Ramos (cell line): ENCODE results near the gene STRIP1.

Experiments used
- in situ Hi-C: fragments of 300-500 bp; cut with MboI; formaldehyde crosslinking; loops from one replicate; pipeline ENCODE4 v1.14.3; 2022; ENCODE audit warnings: low sequenced_read_pairs; ENCODE audit not compliant: unreplicated experiment

Gene STRIP1, protein sequence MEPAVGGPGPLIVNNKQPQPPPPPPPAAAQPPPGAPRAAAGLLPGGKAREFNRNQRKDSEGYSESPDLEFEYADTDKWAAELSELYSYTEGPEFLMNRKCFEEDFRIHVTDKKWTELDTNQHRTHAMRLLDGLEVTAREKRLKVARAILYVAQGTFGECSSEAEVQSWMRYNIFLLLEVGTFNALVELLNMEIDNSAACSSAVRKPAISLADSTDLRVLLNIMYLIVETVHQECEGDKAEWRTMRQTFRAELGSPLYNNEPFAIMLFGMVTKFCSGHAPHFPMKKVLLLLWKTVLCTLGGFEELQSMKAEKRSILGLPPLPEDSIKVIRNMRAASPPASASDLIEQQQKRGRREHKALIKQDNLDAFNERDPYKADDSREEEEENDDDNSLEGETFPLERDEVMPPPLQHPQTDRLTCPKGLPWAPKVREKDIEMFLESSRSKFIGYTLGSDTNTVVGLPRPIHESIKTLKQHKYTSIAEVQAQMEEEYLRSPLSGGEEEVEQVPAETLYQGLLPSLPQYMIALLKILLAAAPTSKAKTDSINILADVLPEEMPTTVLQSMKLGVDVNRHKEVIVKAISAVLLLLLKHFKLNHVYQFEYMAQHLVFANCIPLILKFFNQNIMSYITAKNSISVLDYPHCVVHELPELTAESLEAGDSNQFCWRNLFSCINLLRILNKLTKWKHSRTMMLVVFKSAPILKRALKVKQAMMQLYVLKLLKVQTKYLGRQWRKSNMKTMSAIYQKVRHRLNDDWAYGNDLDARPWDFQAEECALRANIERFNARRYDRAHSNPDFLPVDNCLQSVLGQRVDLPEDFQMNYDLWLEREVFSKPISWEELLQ

DNA sequence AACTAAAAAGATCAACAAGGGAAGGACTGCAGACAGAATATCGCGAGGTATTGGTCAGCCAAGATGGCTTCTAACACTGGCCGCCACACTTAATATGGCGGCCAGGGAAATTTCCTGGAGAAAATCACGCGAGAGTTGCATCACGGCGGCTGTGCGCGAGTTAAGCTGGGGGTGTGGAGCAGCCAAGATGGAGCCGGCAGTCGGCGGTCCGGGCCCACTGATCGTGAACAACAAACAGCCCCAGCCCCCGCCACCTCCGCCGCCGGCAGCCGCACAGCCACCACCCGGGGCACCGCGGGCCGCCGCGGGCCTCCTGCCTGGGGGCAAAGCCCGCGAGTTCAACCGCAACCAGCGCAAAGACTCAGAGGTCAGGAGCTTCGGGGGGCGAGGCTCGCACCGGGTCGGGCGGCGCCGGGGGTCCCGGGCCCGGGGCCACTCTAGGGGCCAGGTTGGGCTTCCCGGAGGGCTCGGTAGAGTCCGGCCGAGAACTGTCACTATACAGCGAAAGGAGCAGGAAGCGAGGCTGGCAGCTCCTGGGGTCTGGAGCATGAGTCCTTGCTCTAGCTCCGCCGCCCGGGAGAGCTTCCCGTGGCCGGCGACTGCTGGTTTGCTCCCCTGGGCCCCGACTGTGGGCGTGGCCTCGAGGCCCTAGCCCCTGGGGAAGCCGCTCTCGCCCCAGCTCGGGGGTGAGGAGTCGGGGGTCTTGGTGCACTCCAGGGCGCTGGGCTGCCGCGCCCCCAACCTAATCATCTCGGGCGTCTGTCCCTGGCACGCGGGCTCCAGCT is at the start of gene STRIP1:
TSS of gene STRIP1 (plus strand) at position 174 of the 785 bp plus-strand sequence. CDS start at position 188, 14 bp downstream.
- in situ Hi-C loops = no loop called here

DNA sequence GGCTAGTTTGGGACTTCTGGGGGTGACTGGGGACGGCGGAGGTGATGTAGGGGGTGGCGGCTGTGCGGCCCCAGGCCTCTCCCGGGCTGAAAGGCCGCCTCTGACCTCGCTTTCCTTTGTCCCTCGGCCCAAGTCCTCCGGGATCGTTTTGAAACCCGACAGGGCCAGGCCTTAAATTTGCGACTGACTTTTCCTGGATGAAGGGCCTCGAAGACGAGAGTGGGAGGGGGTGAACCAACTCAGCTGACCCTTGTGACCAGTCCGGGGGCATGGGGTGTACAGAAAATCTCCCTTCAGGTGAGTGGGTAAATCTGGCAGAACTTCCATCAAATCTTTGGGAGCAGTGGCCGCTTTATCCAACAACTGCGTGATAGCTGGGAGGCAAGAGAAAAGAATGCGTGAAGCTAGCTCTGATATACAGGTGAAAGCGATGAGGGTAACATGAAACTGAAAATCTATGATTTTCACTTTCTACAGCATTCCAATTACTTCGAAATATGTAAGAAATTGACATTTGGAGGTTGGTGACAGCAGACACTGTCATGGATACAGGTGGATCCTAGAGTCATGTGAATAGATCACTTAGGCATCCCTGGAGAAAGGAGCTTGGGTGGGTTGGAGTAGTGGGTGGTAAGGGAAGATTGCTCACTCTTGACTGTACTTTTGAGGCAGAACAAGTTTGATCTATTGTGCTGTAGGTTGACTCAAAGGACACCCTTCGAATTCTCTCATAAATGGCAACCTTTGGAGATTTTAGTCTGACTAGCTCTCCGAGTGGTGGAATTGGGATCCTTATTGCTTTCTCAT is 49.0 kb upstream of the STRIP1 start:
- in situ Hi-C loops = loop anchor here (5.0 kb wide), 2 partner anchors 343 to 438 kb away; partner anchors contain the start of gene GNAI3

DNA sequence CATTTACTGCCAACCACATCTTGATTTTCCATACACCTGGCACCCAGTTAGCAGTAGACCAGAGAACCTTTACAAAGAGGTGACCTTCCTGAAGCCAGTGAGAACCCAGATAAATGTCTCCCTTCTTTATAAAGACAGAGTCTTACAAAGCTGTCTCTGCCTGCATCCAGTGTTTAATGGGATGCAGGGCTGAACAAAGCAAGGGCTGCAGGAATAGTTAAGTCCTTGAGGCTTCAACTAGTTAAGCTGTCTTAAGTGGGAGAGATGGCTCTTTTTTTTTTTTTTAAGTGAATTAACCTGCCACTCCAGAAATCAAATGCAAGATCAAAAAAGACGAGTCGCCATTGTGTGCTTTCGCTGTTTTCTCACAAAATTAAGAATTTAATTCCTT is 48.4 kb upstream of the STRIP1 start:
- in situ Hi-C loops = loop anchor here (5.0 kb wide), 2 partner anchors 344 to 439 kb away; partner anchors contain the start of gene GNAI3

DNA sequence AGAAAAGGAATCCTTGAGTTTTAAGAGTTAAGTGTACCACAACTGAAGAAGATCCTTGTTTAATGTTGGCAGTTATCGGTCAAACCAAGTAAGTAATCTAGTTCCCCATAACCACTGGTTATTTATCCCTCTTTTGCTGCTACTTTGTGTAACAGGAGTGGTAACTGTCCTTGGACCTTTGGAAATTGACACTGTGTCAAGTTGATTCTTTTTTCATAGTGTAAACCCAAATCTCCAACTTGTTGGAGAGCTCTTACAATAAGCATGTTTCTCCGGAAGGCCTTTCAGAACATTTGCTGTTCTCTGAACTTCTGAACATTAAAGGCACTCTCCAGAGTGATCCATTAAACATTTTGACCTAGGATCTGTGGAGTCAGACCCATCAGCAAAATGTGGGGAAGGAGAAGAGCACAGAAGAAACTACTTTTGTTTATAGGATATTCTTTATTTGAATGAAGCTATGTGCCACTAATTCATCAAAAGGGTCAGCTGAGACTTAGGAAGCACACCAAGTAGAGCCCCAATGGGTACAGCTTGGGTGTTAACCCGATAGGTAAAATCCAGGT is 46.0 kb upstream of the STRIP1 start:
- in situ Hi-C loops = loop anchor here (5.0 kb wide), 2 partner anchors 346 to 441 kb away; partner anchors contain the start of gene GNAI3

DNA sequence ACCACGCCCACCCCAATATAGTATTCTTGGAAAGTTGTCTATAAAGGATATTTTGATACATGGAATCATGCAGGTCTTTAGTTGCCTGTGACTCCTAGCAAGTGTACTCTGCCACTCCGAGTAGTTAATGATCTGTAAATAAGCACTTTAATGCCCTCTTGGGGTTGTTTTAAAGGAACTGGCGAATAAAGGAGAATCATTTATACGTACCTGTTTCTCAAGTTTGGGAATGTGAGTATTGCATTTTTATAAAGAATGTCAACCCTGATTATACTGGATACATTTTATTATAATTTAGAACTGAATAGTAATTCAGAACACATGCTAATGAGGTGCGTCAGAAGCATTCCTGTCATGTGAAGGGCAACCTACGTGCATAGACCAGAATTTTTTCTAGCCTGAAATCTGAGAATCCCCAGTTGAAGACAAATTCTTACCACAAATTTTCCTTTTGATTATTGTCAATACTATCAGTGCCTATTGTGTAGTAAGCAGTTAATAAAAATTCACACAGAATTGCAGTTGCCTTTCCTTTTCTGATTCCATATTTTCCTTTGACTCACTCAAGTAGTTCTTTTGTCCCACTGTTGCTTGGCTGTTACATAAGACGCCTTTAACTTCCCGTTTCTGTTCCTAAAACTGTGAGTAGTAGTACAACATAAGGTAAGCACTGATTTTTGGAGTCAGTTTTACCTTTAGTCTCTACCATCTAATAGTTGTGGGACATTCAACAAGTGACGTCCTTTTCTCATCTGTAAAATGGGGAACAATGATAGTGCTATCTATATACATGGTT is 44.7 kb upstream of the STRIP1 start:
- in situ Hi-C loops = loop anchor here (5.0 kb wide), 2 partner anchors 347 to 442 kb away; partner anchors contain the start of gene GNAI3

DNA sequence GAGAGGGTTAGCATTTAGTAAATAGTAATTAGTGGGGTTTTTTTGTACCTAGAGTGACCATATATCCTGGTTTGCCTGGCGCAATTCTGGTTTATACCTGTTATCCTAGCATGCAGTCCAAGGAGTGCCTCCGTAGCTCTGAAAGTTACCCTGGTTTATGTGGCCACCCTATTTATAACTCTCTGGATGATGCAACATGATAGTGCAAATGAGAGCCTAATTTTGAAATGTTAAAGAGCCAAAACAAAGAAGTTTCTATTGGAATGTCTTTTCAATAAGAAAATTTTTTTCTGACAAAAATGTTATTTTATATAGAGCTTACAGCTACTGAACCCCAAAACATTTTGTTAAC is 44.1 kb upstream of the STRIP1 start:
- in situ Hi-C loops = no loop called here

DNA sequence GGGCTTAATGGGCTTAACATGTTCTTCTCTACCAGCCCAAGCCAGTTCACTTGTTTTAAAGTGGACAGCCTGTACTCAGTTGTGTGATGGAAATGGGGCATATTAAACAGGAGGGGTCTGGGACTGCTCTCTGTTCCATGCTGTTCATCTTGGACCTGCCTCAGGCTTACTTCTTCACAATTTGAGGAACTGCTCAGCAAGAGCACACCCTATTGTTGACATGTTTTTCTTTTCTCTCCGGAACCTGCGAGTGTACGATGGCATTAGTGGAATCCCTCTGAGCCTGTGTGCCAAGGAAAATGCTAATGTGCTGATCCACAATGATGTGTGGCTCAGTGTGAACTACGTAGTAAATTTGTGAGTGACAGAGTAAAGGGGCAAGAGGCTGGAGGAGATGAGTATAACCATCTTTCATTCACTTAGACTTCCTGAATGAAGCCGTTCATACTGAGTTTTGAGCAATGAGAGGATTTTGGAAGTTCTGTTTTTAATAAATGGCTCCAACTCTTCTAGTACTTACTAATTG is 43.0 kb upstream of the STRIP1 start:
- in situ Hi-C loops = no loop called here

DNA sequence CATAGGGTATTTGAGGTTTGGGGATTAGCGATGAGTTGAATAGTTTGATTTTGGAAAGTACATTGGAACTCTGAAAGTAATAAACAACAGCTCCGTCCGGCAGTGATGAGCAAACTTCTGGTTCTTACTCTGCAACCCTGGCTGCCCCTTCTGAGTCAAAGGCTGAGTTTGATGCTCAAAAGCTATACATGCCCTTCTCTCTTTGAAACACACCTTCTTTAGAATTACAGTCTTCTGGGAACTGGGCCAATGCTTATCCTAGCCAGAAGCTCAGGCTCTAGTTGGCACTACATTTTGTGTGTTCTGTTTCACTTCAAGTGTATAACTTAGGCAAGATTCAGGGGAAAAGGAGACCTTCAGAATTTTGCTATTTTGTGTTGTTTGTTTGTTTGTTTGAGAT is 40.5 kb upstream of the STRIP1 start:
- in situ Hi-C loops = no loop called here

DNA sequence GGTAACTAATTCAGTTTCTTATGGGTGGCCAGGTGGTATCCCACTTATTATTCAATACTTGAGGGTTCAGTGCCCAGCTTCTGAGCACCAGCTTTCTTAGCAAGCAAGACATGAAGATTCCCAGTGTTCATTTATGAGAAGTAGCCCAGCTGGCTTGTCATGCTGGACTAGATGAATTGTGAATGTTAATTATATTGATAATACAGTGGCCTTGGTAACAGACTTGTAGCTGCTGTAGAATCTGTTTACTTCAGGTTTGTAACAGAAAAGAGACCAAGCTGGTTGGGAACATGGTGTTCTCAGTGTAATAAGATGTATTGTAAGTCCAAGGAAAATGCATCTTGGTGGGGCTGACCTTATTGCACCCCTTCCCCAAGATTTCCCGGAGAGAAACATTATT is 39.8 kb upstream of the STRIP1 start:
- in situ Hi-C loops = no loop called here

DNA sequence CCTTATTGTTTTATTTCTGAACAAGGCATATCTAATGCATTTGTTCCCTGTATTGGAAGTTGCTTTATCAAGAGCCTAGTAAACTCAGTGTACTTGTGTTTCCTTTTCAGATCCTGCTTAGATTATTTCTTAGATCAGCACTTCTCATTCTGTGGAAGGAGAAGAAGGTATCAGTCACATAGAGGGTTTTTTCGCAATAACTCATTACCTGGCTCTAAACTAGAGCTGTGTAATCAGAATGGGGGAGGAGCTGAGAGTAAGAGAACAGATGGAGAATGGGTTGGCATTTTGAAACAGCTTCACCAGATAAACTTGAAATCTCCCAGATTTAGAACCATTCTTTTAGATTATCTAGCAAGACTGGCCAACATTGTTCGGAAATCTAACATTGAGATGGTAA is 38.9 kb upstream of the STRIP1 start:
- in situ Hi-C loops = no loop called here

DNA sequence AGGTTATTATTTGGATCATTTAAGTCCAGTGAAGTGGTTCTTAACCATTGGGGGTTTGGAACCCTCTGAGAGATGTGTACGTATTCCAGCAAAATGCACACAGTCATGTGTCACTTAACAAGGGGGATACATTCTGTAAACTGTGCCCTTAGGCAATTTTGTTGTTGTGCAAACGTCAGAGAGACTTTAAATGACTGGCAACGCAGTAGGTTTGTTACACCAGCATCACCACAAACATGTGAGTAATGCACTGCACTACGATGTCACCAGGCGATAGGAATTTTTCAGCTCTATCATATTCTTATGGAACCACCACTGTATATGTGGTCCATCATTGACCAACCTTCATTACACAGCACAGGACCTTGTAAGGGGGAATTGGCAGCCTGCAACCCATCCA is 37.9 kb upstream of the STRIP1 start:
- in situ Hi-C loops = no loop called here

DNA sequence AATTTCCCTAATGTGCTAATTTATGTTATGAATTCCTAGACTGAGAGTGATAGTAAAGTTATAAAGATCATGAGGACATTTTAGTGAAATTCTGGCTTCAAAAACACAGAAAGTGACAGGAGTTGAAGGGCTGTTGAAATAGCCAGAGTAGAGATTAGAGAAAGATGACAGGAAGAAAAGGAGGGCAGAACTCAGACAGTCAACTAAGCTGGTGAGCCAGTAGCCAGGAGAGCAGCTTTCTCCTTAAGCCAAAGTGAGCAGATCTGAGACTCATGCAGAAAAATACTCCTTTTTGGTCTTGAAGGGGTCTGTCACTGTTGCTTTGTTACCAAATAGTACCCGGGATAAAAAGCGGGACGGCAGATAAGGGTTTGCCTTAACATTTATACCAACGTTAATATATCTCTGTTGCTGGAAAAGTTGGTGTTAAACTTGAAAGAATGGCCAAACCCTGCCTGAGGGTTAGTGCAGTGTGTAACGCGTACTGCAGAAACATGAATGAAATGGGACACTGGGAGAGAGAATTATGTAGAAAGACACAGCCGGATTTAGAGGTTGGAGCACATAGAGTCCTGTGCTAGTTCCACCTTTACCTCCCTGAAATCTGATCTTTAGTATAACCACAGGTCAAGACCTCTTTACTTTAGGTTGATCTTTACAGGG is 37.1 kb upstream of the STRIP1 start:
- in situ Hi-C loops = no loop called here

DNA sequence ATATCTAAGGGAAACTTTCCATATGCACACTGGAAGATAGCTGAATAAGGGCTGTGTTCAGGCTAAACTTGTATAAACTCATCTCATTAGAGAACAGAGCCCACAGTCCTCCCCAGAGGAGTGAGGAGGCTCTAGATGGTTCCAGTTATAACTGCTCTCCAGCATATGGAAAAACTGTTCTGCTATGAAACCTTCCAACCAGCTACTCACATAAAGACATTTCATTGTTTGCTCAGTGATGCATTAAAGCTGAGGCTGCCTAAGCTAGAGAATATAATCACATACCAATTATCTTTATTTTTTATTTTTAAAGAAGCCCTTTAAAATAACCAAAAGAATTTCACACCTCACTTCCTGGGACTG is 36.6 kb upstream of the STRIP1 start:
- in situ Hi-C loops = no loop called here

DNA sequence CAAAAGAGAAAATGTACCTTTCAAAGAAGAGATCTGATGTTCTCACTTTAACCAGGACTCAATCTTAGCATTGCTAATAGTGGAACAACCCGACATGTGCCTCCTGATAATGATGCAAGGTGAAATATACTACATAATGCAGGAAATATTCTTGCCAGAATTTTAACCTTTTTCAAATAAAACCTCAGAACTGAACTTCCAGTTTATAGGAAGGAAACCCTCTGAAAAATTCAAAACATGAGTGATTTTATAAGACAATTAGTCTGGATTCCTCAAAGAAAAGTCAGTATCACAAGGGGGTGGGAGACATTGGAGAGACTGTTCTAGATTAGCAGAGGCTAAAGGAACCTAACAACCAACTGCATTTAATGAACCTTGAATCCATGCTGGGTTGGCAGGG is 31.7 kb upstream of the STRIP1 start:
- in situ Hi-C loops = no loop called here

DNA sequence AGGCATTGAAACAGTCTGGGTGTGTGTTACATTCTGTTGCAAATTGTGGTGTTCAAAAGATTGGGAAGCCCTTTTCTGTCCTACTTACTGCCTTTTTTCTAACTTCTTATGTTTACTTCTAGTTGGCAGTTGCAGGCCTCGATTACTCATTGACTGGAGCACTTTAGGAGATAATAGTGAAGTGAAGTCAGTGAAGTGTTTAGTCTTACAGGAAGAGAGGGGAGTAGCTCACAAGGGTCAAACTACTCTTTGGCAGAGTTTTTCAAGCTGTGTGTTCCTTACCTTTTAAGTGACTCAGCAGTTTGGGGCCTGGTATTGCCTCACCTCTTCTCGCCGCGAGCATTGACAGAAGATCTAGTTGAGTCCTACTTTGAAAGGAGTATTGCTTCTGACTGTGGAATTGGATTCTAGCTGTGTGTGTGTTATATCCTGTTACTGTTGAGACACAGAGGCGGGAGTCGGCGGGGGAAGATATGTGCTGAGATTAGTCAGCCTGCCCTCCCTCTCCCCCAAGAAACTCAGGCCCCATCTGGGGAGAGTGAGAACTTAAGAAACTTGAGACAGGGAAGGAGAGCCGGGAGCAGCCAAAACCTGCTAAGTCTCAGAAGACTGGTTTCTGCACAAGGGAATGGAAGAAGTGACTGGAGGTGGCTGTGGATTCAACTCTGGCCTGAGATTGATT is 30.5 kb upstream of the STRIP1 start:
- in situ Hi-C loops = no loop called here

DNA sequence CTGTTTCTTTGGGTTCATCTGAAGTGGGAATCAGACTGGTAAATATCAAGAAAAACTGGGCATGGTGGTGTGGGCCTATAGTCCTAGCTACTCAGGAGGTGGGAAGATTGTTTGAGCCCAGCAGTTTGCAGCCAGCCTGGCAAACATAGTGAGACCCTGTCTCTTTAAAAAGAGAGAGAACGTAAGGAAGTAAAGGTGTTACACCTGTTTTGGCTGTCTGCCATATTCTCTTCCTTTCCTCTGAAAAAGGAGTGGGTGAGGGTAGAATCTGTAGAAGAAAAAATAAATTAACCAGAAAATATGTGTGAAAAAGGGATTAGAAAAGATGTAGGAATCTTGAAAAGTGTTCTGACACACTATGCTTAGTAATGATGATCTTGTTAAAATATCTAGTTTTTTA is 29.8 kb upstream of the STRIP1 start:
- in situ Hi-C loops = no loop called here

DNA sequence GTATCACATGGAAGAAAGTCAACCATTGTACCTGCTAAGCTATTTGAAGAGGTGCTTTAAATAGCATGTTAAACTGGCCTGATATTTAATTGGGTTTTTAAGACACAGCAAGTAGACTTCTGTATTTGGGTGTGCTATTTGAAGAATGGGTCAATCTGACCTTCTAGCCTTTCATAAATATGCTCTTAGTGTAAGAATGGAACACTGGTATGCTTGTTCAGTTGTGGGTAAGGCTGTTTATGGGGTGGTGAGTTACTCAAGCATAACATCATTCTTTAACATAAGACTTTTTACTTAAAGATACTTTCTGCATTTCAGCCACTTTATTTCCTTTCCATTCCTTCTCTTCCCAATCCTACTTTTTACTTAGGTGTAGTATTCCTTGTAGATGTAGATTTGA is 28.5 kb upstream of the STRIP1 start:
- in situ Hi-C loops = no loop called here
